HepG2 (cell line): ENCODE results near the gene LHX3. TPM values are rescaled to one million over a fixed set of nuclear protein-coding genes. Genes with fewer than 3 reads are reported as not detected.

Experiments
- ATAC-seq: fragments of 200-7000 bp; cut with Tn5 transposase; 3 replicates; pipeline ENCODE4 v1.9.1; 2020; ENCODE audit warnings: mild to moderate bottlenecking, moderate library complexity
- BruUV-seq: library from RNA; stranded (reverse); fragments of 400-500 nt; replicated peaks from 2 replicates; lab custom pipeline; 2021; lab: Mats Ljungman, UMichigan
- CTCF ChIA-PET: fragments of 300-600 bp; formaldehyde crosslinking; extraction: SDS; loops from one replicate; lab custom pipeline; 2021; ENCODE audit warnings: low total read pairs, inconsistent platforms, low intra/inter-chr PET ratio; lab: Yijun Ruan, JAX
- POLR2A ChIA-PET: fragments of 350-600 bp; sonication (Branson Sonifier 250); formaldehyde crosslinking; loops from one replicate; lab custom pipeline; 2020; ENCODE audit warnings: antibody characterized with exemption, inconsistent platforms; lab: Yijun Ruan, JAX
- DNase-seq: peaks from one replicate; pipeline ENCODE4 v3.0.0-alpha.2; 2015; ENCODE audit warnings: low spot score
- FAIRE-seq: peaks from 3 replicates; lab custom pipeline; 2011; peaks lifted over from hg19 to GRCh38; lab: Jason Lieb, UNC
- H2AFZ ChIP-seq: one replicate; pipeline ENCODE4 v1.6.1; 2011; ENCODE audit warnings: low read length, inconsistent platforms
- H3K27ac ChIP-seq: fragments of 300-600 bp; 3 replicates; pipeline ENCODE4 v1.8.0; 2011; ENCODE audit warnings: mixed run types, mild to moderate bottlenecking, mixed read lengths, low read length, inconsistent platforms; ENCODE audit not compliant: insufficient read depth; ENCODE audit errors: extremely low read length
- H3K27me3 ChIP-seq, 2 experiments: fragments of 200-600 bp in 1 of 2; 2 replicates in 1 of 2; 3 replicates in 1 of 2; pipeline versions ENCODE4 v1.6.0 to v1.8.0; 2011; ENCODE audit warnings: low read length in 2 of 2, mild to moderate bottlenecking in 2 of 2, moderate library complexity in 2 of 2, inconsistent platforms in 1 of 2; ENCODE audit not compliant: insufficient read depth in 2 of 2, control insufficient read depth in 1 of 2
- H3K36me3 ChIP-seq, 2 experiments: fragments of 200-600 bp in 1 of 2; replicated peaks in 1 of 2; 2 replicates in 1 of 2; 3 replicates in 1 of 2; pipeline versions ENCODE4 v1.5.1 to v1.8.0; 2011; ENCODE audit warnings: low read length in 2 of 2, inconsistent platforms in 1 of 2; ENCODE audit not compliant: insufficient read depth in 2 of 2, control insufficient read depth in 1 of 2
- H3K4me1 ChIP-seq: 2 replicates; pipeline ENCODE4 v1.5.1; 2012; ENCODE audit warnings: low read length, inconsistent platforms; ENCODE audit not compliant: insufficient read depth
- H3K4me2 ChIP-seq: 2 replicates; pipeline ENCODE4 v1.6.0; 2011; ENCODE audit warnings: low read depth, low read length, inconsistent platforms
- H3K4me3 ChIP-seq, 3 experiments: fragments of 200-600 bp in 1 of 3; sonication (generic), shearing (Covaris generic) in 1 of 3; replicated peaks in 1 of 3; 2 replicates each; pipeline ENCODE4 v1.5.1; 2011 to 2016; ENCODE audit warnings: low read length in 3 of 3, inconsistent platforms in 2 of 3, low read depth in 2 of 3, mild to moderate bottlenecking in 2 of 3, control low read depth in 1 of 3, mixed read lengths in 1 of 3; ENCODE audit not compliant: insufficient read depth in 1 of 3
- H3K79me2 ChIP-seq: one replicate; pipeline ENCODE4 v1.6.1; 2011; ENCODE audit warnings: low read length, inconsistent platforms; ENCODE audit not compliant: insufficient read depth
- H3K9ac ChIP-seq: 2 replicates; pipeline ENCODE4 v1.6.0; 2011; ENCODE audit warnings: mild to moderate bottlenecking, low read depth, low read length, inconsistent platforms; ENCODE audit not compliant: insufficient read depth
- H3K9me3 ChIP-seq: 2 replicates; pipeline ENCODE4 v1.5.1; 2012; ENCODE audit warnings: mild to moderate bottlenecking, low read length
- H4K20me1 ChIP-seq: 2 replicates; pipeline ENCODE4 v1.6.0; 2011; ENCODE audit warnings: inconsistent platforms, mild to moderate bottlenecking, low read length, moderate library complexity; ENCODE audit not compliant: insufficient read depth
- SRSF1 ChIP-seq: fragments of 200-400 bp; formaldehyde crosslinking; optimal IDR thresholded peaks from 2 replicates; pipeline ENCODE3; 2017; ENCODE audit warnings: mild to moderate bottlenecking, low read depth, low read length, moderate library complexity
- ZFP82 ChIP-seq: sonication (generic); formaldehyde crosslinking; IDR thresholded peaks from 2 replicates; pipeline ENCODE4 v1.5.1; 2020; ENCODE audit warnings: mild to moderate bottlenecking, missing genetic modification reagents, borderline replicate concordance
- ZNF501 ChIP-seq: sonication (generic); formaldehyde crosslinking; IDR thresholded peaks from 2 replicates; pipeline ENCODE4 v1.5.1; 2020; ENCODE audit warnings: mild to moderate bottlenecking, moderate library complexity, missing genetic modification reagents
- ZNF720 ChIP-seq: sonication (generic); formaldehyde crosslinking; IDR thresholded peaks from 2 replicates; pipeline ENCODE4 v1.4.0; 2020; ENCODE audit warnings: missing genetic modification reagents
- ZZZ3 ChIP-seq: sonication (generic); formaldehyde crosslinking; IDR thresholded peaks from 2 replicates; pipeline ENCODE4 v1.4.0; 2020; ENCODE audit warnings: missing genetic modification reagents, mild to moderate bottlenecking, borderline replicate concordance
- WGBS: methylation state at CpG from one replicate; pipeline ENCODE4 v1.1.6; 2017; ENCODE audit warnings: low lambda C conversion rate; 5-methylcytosine and 5-hydroxymethylcytosine counted together
- in situ Hi-C: cut with HindIII; loops from 2 replicates; pipeline ENCODE4 v1.10.0; 2017; ENCODE audit warnings: low pct_unique_long_range_greater_than_20kb; ENCODE audit not compliant: extremely low pct_ligation_motif_present
- intact Hi-C: fragments of 100-400 bp; cut with micrococcal nuclease; formaldehyde crosslinking; loops from one replicate; pipeline ENCODE4 v1.10.0; 2022; ENCODE audit not compliant: unreplicated experiment
- polyA plus RNA-seq, 8 experiments: library from polyadenylated mRNA; depleted of rRNA in 3 of 8; stranded (reverse) in 7 of 8; unstranded in 1 of 8; fragments of >200 nt; fragmentation: Illumina TruSeq in 4 of 8; extraction: Trizol in 4 of 8; gene quantifications; 2 replicates each; pipeline versions ENCODE4 v1.2.1 to v1.2.3, GENCODE V29; 2011 to 2016; ENCODE audit warnings: low read depth in 4 of 8, missing spikeins in 1 of 8, mixed read lengths in 1 of 8; ENCODE audit not compliant: insufficient read depth in 1 of 8
- total RNA-seq, 5 experiments: library from RNA; depleted of rRNA; stranded (reverse); fragments of >200 nt; fragmentation: Illumina TruSeq; extraction: Trizol; gene quantifications; 2 replicates each; pipeline ENCODE4 v1.2.3, GENCODE V29; 2016; ENCODE audit warnings: low read depth in 1 of 5
- TF ChIP-seq, protein P1 (sequence below): sonication (generic); formaldehyde crosslinking; IDR thresholded peaks from 2 replicates; pipeline ENCODE4 v1.5.1; 2020; ENCODE audit warnings: mild to moderate bottlenecking, missing genetic modification reagents, moderate library complexity
- TF ChIP-seq, protein P2 (sequence below): sonication (generic); formaldehyde crosslinking; IDR thresholded peaks from 2 replicates; pipeline ENCODE4 v1.5.0; 2020; ENCODE audit warnings: missing genetic modification reagents

Gene LHX3
- total and polyA plus RNA-seq, 2 of the 13 experiments (the other 11 are each of a cell fraction or from before 2014, with no cell fraction given), result not detected

DNA sequence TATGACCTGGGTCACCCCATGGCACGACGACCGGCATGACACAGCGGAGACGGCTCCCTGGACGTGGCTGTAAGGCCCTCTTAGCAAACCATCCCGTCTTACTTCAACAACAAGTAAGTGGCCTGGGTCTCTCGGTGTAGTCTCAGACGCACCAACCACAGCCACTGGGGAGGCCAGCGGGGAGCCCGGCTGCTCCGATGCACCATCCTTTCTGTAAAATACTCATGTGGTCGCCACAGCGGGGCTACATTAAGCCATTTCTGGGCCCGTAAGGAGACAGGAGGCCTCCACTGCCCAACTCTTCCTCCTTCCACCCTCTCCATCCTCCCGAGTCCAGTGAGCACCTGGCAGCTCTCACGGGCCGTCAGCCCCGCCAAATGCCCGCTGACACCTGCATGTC is 36.0 kb upstream of the LHX3 start:
- H3K9ac ChIP-seq, result no peak overlapping the region
- FAIRE-seq (no peak), DNase-seq (no peak), ATAC-seq (no peak)
- H3K79me2 ChIP-seq, result peaks cover 71% of the 10 kb centered on the region
- ChIA-PET POLR2A (no interaction called here), CTCF (no interaction called here)
- H3K4me2 ChIP-seq, result no peak overlapping the region
- no peak overlapping the region for H3K4me3 ChIP-seq
- peaks cover 57% of the 10 kb centered on the region for H3K4me1 ChIP-seq
- intact Hi-C loops, result no loop called here
- in situ Hi-C loops, result no loop called here
- H3K36me3 ChIP-seq, result peaks cover 2 to 22% of the 10 kb centered on the region in 2 experiments; a peak in 3 of 5 replicates
- H3K27ac ChIP-seq, result no peak overlapping the region
- no TSS peak for BruUV-seq
- no peak overlapping the region for H2AFZ ChIP-seq
- WGBS, result over 99% methylated on average over 18 of the region's 20 CpGs
- TF ChIP-seq ZNF720 (CRISPR knock-in tag) (no peak), SRSF1 (no peak)
- TF ChIP-seq, protein P1, sequence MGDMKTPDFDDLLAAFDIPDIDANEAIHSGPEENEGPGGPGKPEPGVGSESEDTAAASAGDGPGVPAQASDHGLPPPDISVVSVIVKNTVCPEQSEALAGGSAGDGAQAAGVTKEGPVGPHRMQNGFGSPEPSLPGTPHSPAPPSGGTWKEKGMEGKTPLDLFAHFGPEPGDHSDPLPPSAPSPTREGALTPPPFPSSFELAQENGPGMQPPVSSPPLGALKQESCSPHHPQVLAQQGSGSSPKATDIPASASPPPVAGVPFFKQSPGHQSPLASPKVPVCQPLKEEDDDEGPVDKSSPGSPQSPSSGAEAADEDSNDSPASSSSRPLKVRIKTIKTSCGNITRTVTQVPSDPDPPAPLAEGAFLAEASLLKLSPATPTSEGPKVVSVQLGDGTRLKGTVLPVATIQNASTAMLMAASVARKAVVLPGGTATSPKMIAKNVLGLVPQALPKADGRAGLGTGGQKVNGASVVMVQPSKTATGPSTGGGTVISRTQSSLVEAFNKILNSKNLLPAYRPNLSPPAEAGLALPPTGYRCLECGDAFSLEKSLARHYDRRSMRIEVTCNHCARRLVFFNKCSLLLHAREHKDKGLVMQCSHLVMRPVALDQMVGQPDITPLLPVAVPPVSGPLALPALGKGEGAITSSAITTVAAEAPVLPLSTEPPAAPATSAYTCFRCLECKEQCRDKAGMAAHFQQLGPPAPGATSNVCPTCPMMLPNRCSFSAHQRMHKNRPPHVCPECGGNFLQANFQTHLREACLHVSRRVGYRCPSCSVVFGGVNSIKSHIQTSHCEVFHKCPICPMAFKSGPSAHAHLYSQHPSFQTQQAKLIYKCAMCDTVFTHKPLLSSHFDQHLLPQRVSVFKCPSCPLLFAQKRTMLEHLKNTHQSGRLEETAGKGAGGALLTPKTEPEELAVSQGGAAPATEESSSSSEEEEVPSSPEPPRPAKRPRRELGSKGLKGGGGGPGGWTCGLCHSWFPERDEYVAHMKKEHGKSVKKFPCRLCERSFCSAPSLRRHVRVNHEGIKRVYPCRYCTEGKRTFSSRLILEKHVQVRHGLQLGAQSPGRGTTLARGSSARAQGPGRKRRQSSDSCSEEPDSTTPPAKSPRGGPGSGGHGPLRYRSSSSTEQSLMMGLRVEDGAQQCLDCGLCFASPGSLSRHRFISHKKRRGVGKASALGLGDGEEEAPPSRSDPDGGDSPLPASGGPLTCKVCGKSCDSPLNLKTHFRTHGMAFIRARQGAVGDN (CRISPR knock-in tag), result 0 out of 2 replicates have a peak, but pooled peaks have one; percentile 5
- H3K9me3 ChIP-seq, result no peaks in the 10 kb centered on the region
- peaks cover 65% of the 10 kb centered on the region for H4K20me1 ChIP-seq
- H3K27me3 ChIP-seq, result no peaks in the 10 kb centered on the region; a peak in 1 of 5 replicates

DNA sequence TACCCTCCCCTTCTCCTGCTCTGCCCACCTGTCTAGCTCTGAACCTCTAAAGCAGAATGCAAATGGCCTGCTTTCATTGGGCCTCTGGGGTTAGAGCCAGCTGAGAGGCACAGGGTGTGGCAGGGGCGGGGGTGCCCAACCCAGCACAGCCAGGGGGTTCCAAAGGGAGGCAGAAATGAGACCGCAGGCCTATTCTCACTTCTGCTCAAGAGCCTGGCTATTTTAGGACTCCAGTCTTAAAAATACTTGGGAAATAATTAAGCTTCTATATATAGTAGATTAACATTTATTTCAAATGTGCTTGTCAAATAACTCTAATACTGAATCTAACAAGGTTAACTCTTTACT is 35.0 kb upstream of the LHX3 start:
- Histone ChIP-seq H3K4me1 (peaks cover 56% of the 10 kb centered on the region), H3K27ac (no peak overlapping the region), H3K79me2 (peaks cover 76% of the 10 kb centered on the region), H3K4me2 (no peak overlapping the region), H3K36me3 (peaks cover 12 to 32% of the 10 kb centered on the region in 2 experiments; a peak in 4 of 5 replicates), H2AFZ (no peak overlapping the region), H3K9ac (no peak overlapping the region), H3K9me3 (no peaks in the 10 kb centered on the region), H3K4me3 (no peak overlapping the region), H3K27me3 (no peaks in the 10 kb centered on the region; a peak in 1 of 5 replicates), H4K20me1 (peaks cover 68% of the 10 kb centered on the region)
- no peak for ATAC-seq
- CTCF ChIA-PET, result no interaction called here
- in situ Hi-C loops (no loop called here), intact Hi-C loops (no loop called here)
- POLR2A ChIA-PET, result no interaction called here
- no peak for FAIRE-seq
- no TSS peak for BruUV-seq
- WGBS, result 100% methylated on average over 2 of the region's 2 CpGs
- DNase-seq, result no peak
- no peak for TF ChIP-seq ZZZ3 (CRISPR knock-in tag)
- no peak for TF ChIP-seq ZFP82 (CRISPR knock-in tag)
- TF ChIP-seq, protein P2, sequence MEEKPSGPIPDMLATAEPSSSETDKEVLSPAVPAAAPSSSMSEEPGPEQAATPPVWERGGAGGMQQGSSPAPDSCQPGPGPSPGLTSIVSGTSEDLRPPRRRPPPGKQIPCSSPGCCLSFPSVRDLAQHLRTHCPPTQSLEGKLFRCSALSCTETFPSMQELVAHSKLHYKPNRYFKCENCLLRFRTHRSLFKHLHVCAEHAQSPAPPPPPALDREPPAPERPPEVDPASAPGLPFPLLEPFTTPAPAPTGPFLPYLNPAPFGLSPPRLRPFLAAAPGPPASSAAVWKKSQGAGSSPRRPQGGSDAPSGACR (CRISPR knock-in tag), result no peak
- no peak for TF ChIP-seq ZNF501 (CRISPR knock-in tag)
